ENCODE results near the gene NT5DC4.

The NT5DC4 gene

DNA sequence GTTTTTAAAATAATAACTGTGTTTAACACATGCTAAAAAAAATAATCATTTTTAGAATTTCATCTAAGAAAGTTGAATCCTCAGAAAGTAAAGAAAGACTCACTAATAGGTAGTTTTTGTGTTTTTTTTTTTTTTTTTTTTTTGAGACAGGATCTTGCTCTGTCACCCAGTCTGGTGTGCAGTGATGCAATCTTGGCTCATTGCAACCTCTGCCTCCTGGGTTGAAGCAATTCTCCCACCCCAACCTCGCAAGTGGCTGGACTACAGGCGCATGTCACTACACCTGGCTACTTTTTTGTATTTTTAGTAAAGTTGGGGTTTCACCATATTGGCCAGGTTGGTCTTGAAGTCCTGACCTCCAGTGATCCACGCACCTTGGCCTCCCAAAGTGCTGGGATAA is 36.4 kb downstream of the NT5DC4 start:
- TF ChIP-seq, protein P1, sequence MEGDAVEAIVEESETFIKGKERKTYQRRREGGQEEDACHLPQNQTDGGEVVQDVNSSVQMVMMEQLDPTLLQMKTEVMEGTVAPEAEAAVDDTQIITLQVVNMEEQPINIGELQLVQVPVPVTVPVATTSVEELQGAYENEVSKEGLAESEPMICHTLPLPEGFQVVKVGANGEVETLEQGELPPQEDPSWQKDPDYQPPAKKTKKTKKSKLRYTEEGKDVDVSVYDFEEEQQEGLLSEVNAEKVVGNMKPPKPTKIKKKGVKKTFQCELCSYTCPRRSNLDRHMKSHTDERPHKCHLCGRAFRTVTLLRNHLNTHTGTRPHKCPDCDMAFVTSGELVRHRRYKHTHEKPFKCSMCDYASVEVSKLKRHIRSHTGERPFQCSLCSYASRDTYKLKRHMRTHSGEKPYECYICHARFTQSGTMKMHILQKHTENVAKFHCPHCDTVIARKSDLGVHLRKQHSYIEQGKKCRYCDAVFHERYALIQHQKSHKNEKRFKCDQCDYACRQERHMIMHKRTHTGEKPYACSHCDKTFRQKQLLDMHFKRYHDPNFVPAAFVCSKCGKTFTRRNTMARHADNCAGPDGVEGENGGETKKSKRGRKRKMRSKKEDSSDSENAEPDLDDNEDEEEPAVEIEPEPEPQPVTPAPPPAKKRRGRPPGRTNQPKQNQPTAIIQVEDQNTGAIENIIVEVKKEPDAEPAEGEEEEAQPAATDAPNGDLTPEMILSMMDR (IDR thresholded peaks at IDR 0.05): no peak
- Histone ChIP-seq H3K79me2 (no peaks in the 10 kb centered on the region), H2AFZ (no peak overlapping the region), H3K9ac (no peak overlapping the region), H3K4me1 (no peaks in the 10 kb centered on the region), H3K36me3 (ENCODE audit: control insufficient read depth, insufficient read depth, low read length) (no peaks in the 10 kb centered on the region), H3K9me3 (ENCODE audit: control insufficient read depth, low read length) (no peaks in the 10 kb centered on the region), H3K27ac (no peak overlapping the region), H3K27me3 (ENCODE audit: control insufficient read depth, insufficient read depth, low read length) (no peaks in the 10 kb centered on the region), H3K4me2 (ENCODE audit: low read length) (no peak overlapping the region), H3K4me3 (ENCODE audit: low read depth, low read length) (no peak overlapping the region)

DNA sequence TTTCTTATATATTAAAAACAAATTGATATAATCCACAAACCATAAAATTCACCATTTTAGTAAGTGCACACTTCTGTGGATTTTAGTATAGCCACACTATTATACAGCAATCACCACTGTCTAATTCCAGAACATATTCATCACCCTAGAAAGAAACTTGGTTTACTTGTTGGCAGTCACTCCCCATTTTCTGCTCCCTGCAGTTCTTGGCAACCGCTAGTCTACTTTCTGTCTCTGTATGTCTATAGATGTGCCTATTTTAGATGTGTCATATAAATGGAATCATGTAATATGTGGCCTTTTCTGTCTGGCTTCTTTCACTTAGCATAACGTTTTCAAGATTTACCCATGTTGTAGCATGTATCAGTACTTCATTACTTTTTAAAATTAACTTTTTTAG is 37.9 kb downstream of the NT5DC4 start:
- TF ChIP-seq, protein P1 (IDR thresholded peaks at IDR 0.05): no peak
- H3K27me3 ChIP-seq (ENCODE audit: control insufficient read depth, insufficient read depth, low read length): no peaks in the 10 kb centered on the region
- no peak overlapping the region for H3K27ac ChIP-seq
- H3K9me3 ChIP-seq (ENCODE audit: control insufficient read depth, low read length): no peaks in the 10 kb centered on the region
- H3K4me3 ChIP-seq (ENCODE audit: low read depth, low read length): no peak overlapping the region
- H3K4me2 ChIP-seq (ENCODE audit: low read length): no peak overlapping the region
- no peaks in the 10 kb centered on the region for H3K36me3 ChIP-seq (ENCODE audit: control insufficient read depth, insufficient read depth, low read length)
- H3K79me2 ChIP-seq: no peaks in the 10 kb centered on the region
- H3K9ac ChIP-seq: no peak overlapping the region
- no peaks in the 10 kb centered on the region for H3K4me1 ChIP-seq
- H2AFZ ChIP-seq: no peak overlapping the region

DNA sequence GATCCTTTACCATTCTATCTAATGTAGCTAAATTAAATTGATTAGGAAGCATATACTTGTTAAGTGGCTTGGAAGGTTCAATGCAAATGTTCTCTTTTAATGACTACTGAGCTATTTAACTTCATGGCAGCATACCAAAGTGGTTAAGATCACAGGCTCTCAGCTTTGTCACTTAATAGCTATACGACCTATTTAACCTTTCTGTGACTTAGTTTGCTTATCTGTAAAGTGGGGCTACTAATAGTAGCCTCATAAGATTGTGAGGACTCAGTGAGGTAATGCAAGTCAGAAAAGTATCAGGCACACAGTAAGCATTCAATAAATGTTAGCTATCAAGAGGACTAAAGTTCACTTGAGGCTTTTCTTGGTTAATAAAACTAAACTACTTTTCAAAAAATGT is 39.3 kb downstream of the NT5DC4 start:
- Histone ChIP-seq H3K79me2 (no peaks in the 10 kb centered on the region), H3K9me3 (ENCODE audit: control insufficient read depth, low read length) (no peaks in the 10 kb centered on the region), H3K4me1 (no peaks in the 10 kb centered on the region), H3K4me3 (ENCODE audit: low read depth, low read length) (no peak overlapping the region), H3K9ac (no peak overlapping the region), H2AFZ (no peak overlapping the region), H3K4me2 (ENCODE audit: low read length) (no peak overlapping the region), H3K27ac (no peak overlapping the region), H3K27me3 (ENCODE audit: control insufficient read depth, insufficient read depth, low read length) (no peaks in the 10 kb centered on the region), H3K36me3 (ENCODE audit: control insufficient read depth, insufficient read depth, low read length) (no peaks in the 10 kb centered on the region)
- TF ChIP-seq, protein P1 (IDR thresholded peaks at IDR 0.05): no peak

DNA sequence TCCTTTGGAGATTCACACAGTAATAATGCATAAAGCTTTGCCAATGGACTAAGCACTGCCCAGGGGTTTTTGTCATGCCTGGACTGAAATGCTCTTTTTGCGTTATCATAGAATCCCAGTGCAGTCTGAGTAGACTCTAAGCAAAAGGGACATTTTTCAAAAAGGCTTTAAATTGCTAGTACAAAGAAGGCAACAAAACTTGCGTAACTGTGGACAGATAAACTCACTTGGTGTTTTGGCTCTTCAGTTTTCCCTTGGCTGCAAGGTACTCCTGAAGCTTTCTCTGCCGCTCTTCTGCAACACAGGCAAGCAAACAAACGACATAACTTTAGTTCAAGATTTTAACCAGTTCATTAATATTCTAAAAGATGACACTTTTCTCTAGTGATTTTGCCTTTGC is 41.5 kb downstream of the NT5DC4 start:
- no peak overlapping the region for H2AFZ ChIP-seq
- no peak overlapping the region for H3K9ac ChIP-seq
- H3K36me3 ChIP-seq (ENCODE audit: control insufficient read depth, insufficient read depth, low read length): no peaks in the 10 kb centered on the region
- no peaks in the 10 kb centered on the region for H3K4me1 ChIP-seq
- no peak overlapping the region for H3K27ac ChIP-seq
- no peaks in the 10 kb centered on the region for H3K27me3 ChIP-seq (ENCODE audit: control insufficient read depth, insufficient read depth, low read length)
- no peak overlapping the region for H3K4me3 ChIP-seq (ENCODE audit: low read depth, low read length)
- no peak overlapping the region for H3K4me2 ChIP-seq (ENCODE audit: low read length)
- no peaks in the 10 kb centered on the region for H3K9me3 ChIP-seq (ENCODE audit: control insufficient read depth, low read length)
- TF ChIP-seq, protein P1 (IDR thresholded peaks at IDR 0.05): no peak
- H3K79me2 ChIP-seq: no peaks in the 10 kb centered on the region

Measured in parathyroid adenoma (tissue), 2 donors.